Measurements from ENCODE around the gene NNAT.

DNA sequence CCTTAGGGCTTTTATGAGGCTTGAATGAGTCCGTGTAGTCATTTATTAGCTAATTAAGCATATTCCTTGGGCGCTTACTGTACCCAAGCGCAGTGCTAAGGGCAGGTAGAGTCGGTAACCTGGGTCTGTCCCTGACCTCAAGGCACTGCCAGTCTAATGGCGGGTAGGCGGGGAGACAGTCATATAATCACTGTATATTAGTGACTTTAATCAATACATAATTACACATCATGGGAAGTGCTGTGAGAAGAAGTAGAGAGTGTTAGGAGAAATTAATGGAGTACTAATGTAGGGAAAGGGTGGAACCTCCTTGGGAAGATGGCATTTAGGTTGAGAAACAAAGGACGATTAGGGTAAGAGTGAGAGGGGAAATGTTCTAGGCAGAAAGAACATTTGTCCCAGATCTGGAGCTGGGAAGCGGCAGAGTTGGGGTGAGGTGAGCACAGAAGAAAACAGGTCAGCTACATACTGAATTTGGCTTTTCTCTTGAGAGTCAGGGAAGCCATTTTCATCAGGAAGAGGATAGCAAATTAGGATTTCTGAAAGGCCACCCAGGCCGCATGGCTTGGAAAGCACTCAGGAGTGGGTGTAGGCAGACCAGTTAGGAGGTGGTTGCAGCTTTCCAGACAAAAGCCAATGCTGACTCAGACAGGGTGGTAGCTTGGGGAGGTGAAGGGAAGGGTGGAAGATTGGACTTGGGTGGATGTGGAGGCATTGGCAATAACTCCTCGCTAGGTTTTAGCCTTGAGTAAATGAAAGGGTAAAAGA lies 7.6 kb downstream of the NNAT start:
- TF ChIP-seq CTCF (IDR thresholded peaks at IDR 0.05; ENCODE audit: low read length) (no peak), EZH2 (IDR thresholded peaks at IDR 0.05; ENCODE audit: borderline replicate concordance, low read length) (no peak)

All from OCI-LY1 (cell line).